PFSK-1 (cell line): ENCODE results near the gene CEP295NL.

Experiments
- POLR2AphosphoS5 ChIP-seq: IDR thresholded peaks from 2 replicates; pipeline ENCODE4 v1.6.1; 2012; ENCODE audit warnings: low read depth, mild to moderate bottlenecking, control low read depth, low read length, moderate library complexity
- SIN3A ChIP-seq: IDR thresholded peaks from 2 replicates; pipeline ENCODE4 v1.6.1; 2012; ENCODE audit warnings: mild to moderate bottlenecking, low read length, moderate library complexity, borderline replicate concordance; ENCODE audit not compliant: insufficient read depth
- TF ChIP-seq, protein P1 (sequence below), 2 experiments: IDR thresholded peaks; 2 replicates each; pipeline versions ENCODE4 v1.6.1 to v1.8.0; 2011 to 2012; ENCODE audit warnings: low read depth in 2 of 2, low read length in 2 of 2, control low read depth in 1 of 2, inconsistent platforms in 1 of 2, mild to moderate bottlenecking in 1 of 2, moderate library complexity in 1 of 2; ENCODE audit not compliant: insufficient read depth in 1 of 2

DNA sequence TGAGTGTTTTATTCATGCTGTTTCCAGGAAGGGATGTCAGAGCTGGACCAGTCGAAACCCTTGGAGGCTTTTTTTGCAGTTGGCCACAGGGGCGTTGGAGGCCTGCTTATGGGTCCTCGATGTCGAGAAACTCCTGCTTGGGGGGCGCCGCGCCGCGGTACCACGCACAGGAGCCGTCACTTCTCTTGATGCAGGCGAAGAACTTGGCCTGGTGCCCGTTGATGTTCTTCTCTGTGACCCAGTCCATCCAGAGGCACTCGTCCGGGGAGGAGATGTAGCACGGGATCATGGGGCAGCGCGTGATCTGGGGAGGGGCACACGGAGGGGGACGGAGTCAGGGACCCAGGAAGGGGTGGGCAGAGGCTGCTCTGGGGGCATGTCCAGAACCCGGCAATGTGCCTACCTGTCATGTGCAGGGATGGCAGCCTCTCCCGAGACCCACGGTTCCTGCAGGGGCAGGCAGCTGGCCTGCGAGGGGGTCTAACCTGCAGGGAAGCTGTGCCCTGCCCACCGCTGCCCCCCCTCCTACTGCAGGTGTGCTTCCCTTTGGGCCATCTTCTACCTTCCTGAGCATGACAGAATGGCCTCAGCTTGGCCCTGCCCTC lies 47.3 kb downstream of the CEP295NL start:
- TF ChIP-seq, protein P1, sequence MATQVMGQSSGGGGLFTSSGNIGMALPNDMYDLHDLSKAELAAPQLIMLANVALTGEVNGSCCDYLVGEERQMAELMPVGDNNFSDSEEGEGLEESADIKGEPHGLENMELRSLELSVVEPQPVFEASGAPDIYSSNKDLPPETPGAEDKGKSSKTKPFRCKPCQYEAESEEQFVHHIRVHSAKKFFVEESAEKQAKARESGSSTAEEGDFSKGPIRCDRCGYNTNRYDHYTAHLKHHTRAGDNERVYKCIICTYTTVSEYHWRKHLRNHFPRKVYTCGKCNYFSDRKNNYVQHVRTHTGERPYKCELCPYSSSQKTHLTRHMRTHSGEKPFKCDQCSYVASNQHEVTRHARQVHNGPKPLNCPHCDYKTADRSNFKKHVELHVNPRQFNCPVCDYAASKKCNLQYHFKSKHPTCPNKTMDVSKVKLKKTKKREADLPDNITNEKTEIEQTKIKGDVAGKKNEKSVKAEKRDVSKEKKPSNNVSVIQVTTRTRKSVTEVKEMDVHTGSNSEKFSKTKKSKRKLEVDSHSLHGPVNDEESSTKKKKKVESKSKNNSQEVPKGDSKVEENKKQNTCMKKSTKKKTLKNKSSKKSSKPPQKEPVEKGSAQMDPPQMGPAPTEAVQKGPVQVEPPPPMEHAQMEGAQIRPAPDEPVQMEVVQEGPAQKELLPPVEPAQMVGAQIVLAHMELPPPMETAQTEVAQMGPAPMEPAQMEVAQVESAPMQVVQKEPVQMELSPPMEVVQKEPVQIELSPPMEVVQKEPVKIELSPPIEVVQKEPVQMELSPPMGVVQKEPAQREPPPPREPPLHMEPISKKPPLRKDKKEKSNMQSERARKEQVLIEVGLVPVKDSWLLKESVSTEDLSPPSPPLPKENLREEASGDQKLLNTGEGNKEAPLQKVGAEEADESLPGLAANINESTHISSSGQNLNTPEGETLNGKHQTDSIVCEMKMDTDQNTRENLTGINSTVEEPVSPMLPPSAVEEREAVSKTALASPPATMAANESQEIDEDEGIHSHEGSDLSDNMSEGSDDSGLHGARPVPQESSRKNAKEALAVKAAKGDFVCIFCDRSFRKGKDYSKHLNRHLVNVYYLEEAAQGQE (IDR thresholded peaks at IDR 0.05; ENCODE audit: insufficient read depth in 1 of 2, low read depth in 2 of 2, low read length in 2 of 2) = no peak
- TF ChIP-seq POLR2AphosphoS5 (no peak), SIN3A (no peak)
